Measurements from ENCODE around the gene GPX8. TPM values are rescaled to one million over a fixed set of nuclear protein-coding genes. Genes with fewer than 3 reads are reported as not detected.

GPX8 gene
- total and polyA plus RNA-seq, 9 of the 15 experiments (the other 6 are each of a cell fraction or from before 2014, with no cell fraction given) = 0.62 to 1.8 (median 1.2) TPM

GRCh38 chr5:55123365-55123764 is 36.6 kb upstream of the GPX8 start:
- H3K79me2 ChIP-seq (ENCODE audit: control insufficient read depth, insufficient read depth, low read length) = no peaks in the 10 kb centered on the region
- H3K27me3 ChIP-seq (ENCODE audit: control insufficient read depth in 2 of 2, insufficient read depth in 2 of 2, low read length in 2 of 2) = no peaks in the 10 kb centered on the region; a peak in 1 of 5 replicates
- no peak overlapping the region for H3K4me3 ChIP-seq
- H3K9me3 ChIP-seq (replicated peaks; ENCODE audit: control insufficient read depth, insufficient read depth, low read depth, low read length) = no peaks in the 10 kb centered on the region
- no peak overlapping the region for H3K27ac ChIP-seq (ENCODE audit: extremely low read depth, low read depth, low read length)
- H3K4me1 ChIP-seq (replicated peaks in 1 of 2; ENCODE audit: control insufficient read depth in 2 of 2, insufficient read depth in 2 of 2, low read length in 2 of 2) = no peaks in the 10 kb centered on the region
- CTCF ChIA-PET (ENCODE audit: low intra/inter-chr PET ratio) = no interaction called here
- WGBS (ENCODE audit: insufficient coverage, low coverage, missing lambda C conversion rate) = 0% methylated on average over 3 of the region's 3 CpGs
- TF ChIP-seq ZNF586 (CRISPR knock-in tag; conservative IDR thresholded peaks at IDR 0.05) = no peak
- no peak for TF ChIP-seq NR2C2 (CRISPR knock-in tag; IDR thresholded peaks at IDR 0.05)
- TF ChIP-seq NR2C2 (tag; IDR thresholded peaks at IDR 0.05) = no peak
- no peak for TF ChIP-seq LCOR (CRISPR knock-in tag; IDR thresholded peaks at IDR 0.05)
- TF ChIP-seq, protein P1, sequence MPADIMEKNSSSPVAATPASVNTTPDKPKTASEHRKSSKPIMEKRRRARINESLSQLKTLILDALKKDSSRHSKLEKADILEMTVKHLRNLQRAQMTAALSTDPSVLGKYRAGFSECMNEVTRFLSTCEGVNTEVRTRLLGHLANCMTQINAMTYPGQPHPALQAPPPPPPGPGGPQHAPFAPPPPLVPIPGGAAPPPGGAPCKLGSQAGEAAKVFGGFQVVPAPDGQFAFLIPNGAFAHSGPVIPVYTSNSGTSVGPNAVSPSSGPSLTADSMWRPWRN (IDR thresholded peaks at IDR 0.05; ENCODE audit: low read depth) = no peak
- no peak for TF ChIP-seq LARP7 (IDR thresholded peaks at IDR 0.05)
- H3K36me3 ChIP-seq (ENCODE audit: control insufficient read depth, insufficient read depth, low read length) = no peaks in the 10 kb centered on the region
- no peaks in the 10 kb centered on the region for H3K9me1 ChIP-seq (ENCODE audit: control insufficient read depth, insufficient read depth, low read length)
- H3K4me2 ChIP-seq (ENCODE audit: insufficient read depth, low read length) = no peak overlapping the region
- in situ Hi-C loops (cut with MboI) (no loop called here), intact Hi-C loops (cut with micrococcal nuclease) (no loop called here)
- H4K20me1 ChIP-seq (replicated peaks; ENCODE audit: control insufficient read depth, insufficient read depth, low read length) = no peaks in the 10 kb centered on the region
- no peak for DNase-seq (ENCODE audit: extremely low read depth in 1 of 4, low spot score in 3 of 4)
- H2AFZ ChIP-seq (ENCODE audit: low read depth, low read length) = no peak overlapping the region
- no peak for ATAC-seq
- POLR2A ChIA-PET = no interaction called here
- no TSS peak for BruUV-seq (replicated peaks)
- no peak for FAIRE-seq
- no peak overlapping the region for H3K9ac ChIP-seq (ENCODE audit: insufficient read depth in 1 of 2, low read depth in 2 of 2, low read length in 2 of 2)
